ENCODE data around the gene RGS3.

Gene RGS3

DNA sequence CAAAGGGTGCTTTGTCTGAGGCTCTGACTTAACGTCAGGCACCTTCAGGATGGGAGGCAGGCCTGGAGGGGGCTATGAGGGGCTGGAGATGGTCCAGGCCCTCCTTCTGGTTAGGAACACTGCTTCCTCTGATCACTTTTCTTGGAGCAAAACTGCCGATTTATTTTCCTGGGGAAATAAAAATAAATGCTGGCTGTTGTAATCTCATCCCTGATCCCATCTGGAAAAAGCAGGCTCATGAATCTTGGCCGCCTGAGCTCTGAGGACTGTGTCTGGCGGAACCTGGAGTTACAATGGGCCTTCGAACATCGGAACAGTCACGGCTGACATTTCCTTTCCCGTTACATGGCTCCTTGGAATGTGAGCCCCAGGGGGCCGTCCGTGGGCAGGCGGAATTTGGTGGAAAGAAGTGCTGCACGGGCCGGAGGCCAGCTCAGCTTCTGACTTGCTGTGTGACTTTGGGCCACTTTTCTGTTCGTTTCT, 157.8 kb downstream of the RGS3 start:
- H3K4me3 ChIP-seq (ENCODE audit: low read depth, low read length): no peak overlapping the region
- H3K27ac ChIP-seq: peak overlapping the region; percentile 98
- no peaks in the 10 kb centered on the region for H3K36me3 ChIP-seq (replicated peaks)
- no peak for TF ChIP-seq CTCF (IDR thresholded peaks at IDR 0.05; ENCODE audit: low read depth, low read length, missing control alignments)
- no peaks in the 10 kb centered on the region for H3K27me3 ChIP-seq (replicated peaks)
- DNase-seq: peak; percentile 91
- in situ Hi-C loops (cut with HindIII; ENCODE audit: low pct_ligation_motif_present, low sequenced_read_pairs): no loop called here

DNA sequence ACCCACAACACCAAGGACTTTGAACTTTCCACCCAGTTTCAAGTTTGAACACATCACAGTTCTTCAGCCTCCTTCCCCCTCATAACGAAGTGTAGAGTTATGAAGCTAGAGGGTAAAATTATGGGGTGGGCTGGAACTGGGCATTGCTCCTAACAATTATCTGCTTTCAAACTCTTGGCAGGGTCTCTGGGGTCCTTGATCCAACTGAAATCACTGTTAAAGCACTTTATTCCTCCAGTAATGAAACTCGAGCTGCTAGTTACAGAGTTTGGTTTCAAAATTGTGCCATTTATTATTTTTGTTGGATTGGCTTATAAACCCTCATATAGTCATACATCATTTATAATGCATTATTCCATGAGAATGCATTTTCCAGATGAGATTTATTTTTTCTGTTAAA, 158.5 kb downstream of the RGS3 start:
- no peak for TF ChIP-seq CTCF (IDR thresholded peaks at IDR 0.05; ENCODE audit: low read depth, low read length, missing control alignments)
- Histone ChIP-seq H3K4me3 (ENCODE audit: low read depth, low read length) (no peak overlapping the region), H3K27ac (peak overlapping the region; percentile 98), H3K27me3 (replicated peaks) (no peaks in the 10 kb centered on the region), H3K36me3 (replicated peaks) (no peaks in the 10 kb centered on the region)
- DNase-seq: no peak
- in situ Hi-C loops (cut with HindIII; ENCODE audit: low pct_ligation_motif_present, low sequenced_read_pairs): no loop called here

- H3K36me3 ChIP-seq (replicated peaks): no peaks in the 10 kb centered on the region
- no peak overlapping the region for H3K4me3 ChIP-seq (ENCODE audit: low read depth, low read length)
- no peaks in the 10 kb centered on the region for H3K27me3 ChIP-seq (replicated peaks)
- in situ Hi-C loops (cut with HindIII; ENCODE audit: low pct_ligation_motif_present, low sequenced_read_pairs): no loop called here
- TF ChIP-seq CTCF (IDR thresholded peaks at IDR 0.05; ENCODE audit: low read depth, low read length, missing control alignments): no peak
- H3K27ac ChIP-seq: peak overlapping the region; percentile 98
- peak; percentile 93 for DNase-seq
Observed at GRCh38 chr9:113622600-113623400, 159.3 kb downstream of the RGS3 start.

GRCh38 chr9:113623851-113624485, 160.4 kb downstream of the RGS3 start:
- Histone ChIP-seq H3K36me3 (replicated peaks) (no peaks in the 10 kb centered on the region), H3K27ac (no peak overlapping the region), H3K4me3 (ENCODE audit: low read depth, low read length) (no peak overlapping the region), H3K27me3 (replicated peaks) (no peaks in the 10 kb centered on the region)
- no peak for TF ChIP-seq CTCF (IDR thresholded peaks at IDR 0.05; ENCODE audit: low read depth, low read length, missing control alignments)
- DNase-seq: no peak
- in situ Hi-C loops (cut with HindIII; ENCODE audit: low pct_ligation_motif_present, low sequenced_read_pairs): no loop called here

DNA sequence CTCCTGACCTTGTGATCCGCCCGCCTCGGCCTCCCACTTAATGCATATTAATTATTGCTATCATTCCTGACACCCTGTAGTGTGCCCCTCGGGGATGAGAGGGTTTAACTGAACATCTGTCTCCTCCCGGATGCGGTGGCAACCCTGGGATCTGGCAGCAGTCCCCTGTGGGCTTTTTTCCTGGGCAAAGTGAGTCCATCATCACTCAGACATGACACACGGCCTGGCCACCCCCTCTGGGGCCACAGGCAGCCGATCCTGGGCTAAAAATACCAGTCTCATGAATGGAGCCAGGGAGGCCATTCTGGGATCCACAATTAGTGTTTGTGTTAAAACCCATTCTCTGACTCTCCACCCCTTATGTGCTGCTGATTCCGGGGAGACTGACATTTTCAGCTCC, 161.2 kb downstream of the RGS3 start:
- DNase-seq: peak; percentile 40
- no peak overlapping the region for H3K4me3 ChIP-seq (ENCODE audit: low read depth, low read length)
- no peaks in the 10 kb centered on the region for H3K27me3 ChIP-seq (replicated peaks)
- no peak for TF ChIP-seq CTCF (IDR thresholded peaks at IDR 0.05; ENCODE audit: low read depth, low read length, missing control alignments)
- no peak overlapping the region for H3K27ac ChIP-seq
- in situ Hi-C loops (cut with HindIII; ENCODE audit: low pct_ligation_motif_present, low sequenced_read_pairs): no loop called here
- no peaks in the 10 kb centered on the region for H3K36me3 ChIP-seq (replicated peaks)

Data from brain microvascular endothelial cell (primary cell).